ENCODE measurements around the gene SNRNP27. TPM values are rescaled to one million over a fixed set of nuclear protein-coding genes. Genes with fewer than 3 reads are reported as not detected.
A peak's percentile ranks its signal among the peaks of the same experiment; 100 is the strongest.

Gene SNRNP27
- total RNA-seq, 4 donors from 2014 or later = 30.6 to 46.9 (median 37.5) TPM

DNA sequence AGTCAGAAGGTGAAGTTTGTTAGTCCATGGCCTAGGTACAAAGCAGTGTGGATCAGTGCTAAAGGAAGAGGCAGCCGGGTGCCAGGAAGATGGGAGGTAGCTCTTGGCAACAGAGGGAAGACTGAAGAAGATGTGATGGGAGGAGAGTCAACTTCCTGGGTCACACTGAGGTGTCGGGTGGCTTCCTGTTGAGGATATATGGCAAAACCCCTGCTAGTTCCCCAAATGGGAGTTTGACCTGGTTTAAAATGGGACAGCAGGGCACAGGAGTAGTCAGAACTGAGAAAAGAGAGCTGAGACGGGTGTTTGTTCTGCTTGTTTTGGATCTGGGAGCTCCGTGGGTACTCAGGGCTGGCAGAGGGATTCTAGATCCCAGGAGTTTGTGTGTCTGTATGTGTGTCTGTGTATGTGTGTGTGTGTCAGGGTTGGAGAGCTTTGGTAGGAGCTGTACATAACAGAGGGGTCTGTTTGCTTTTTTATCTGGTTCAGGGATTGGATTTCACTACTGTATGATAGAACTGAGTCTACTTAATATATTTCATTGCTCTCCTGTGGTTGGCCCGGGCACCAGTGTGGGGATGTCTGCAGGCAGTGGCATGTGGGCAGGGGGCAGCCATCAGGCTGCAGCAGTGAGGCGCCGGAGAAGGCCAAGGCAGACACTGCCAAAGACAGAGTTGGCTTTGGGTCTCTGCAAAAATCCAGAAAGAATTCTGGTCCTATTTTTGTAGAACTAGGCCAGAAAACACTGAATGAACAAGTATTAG lies 38.3 kb downstream of the SNRNP27 start:
- H3K27me3 ChIP-seq = no peaks in the 10 kb centered on the region
- peaks cover 0 to 26% (median 10%) of the 10 kb centered on the region in 3 donors for H3K4me1 ChIP-seq
- no peak for DNase-seq
- whole genome bisulfite sequencing, 2 donors = 68 to 89% methylated on average over 4 to 7 of the region's 7 CpGs
- H3K9me3 ChIP-seq = no peaks in the 10 kb centered on the region
- no peak overlapping the region for H3K4me3 ChIP-seq
- H3K27ac ChIP-seq = peak overlapping the region in 2 of 4 donors; percentile 1 to 38
- TF ChIP-seq, protein P1, sequence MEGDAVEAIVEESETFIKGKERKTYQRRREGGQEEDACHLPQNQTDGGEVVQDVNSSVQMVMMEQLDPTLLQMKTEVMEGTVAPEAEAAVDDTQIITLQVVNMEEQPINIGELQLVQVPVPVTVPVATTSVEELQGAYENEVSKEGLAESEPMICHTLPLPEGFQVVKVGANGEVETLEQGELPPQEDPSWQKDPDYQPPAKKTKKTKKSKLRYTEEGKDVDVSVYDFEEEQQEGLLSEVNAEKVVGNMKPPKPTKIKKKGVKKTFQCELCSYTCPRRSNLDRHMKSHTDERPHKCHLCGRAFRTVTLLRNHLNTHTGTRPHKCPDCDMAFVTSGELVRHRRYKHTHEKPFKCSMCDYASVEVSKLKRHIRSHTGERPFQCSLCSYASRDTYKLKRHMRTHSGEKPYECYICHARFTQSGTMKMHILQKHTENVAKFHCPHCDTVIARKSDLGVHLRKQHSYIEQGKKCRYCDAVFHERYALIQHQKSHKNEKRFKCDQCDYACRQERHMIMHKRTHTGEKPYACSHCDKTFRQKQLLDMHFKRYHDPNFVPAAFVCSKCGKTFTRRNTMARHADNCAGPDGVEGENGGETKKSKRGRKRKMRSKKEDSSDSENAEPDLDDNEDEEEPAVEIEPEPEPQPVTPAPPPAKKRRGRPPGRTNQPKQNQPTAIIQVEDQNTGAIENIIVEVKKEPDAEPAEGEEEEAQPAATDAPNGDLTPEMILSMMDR (IDR thresholded peaks at IDR 0.05) = no peak
- no peak for TF ChIP-seq POLR2A (IDR thresholded peaks at IDR 0.05)
- intact Hi-C loops (cut with DNase I) = no loop called here
- H3K36me3 ChIP-seq = peaks cover 8 to 71% (median 9%) of the 10 kb centered on the region in 3 donors

- no peak for DNase-seq
- Histone ChIP-seq H3K4me1 (peaks cover 0 to 26% (median 10%) of the 10 kb centered on the region in 3 donors), H3K9me3 (no peaks in the 10 kb centered on the region), H3K27ac (peak overlapping the region in 1 of 4 donors; percentile 38), H3K4me3 (no peak overlapping the region), H3K27me3 (no peaks in the 10 kb centered on the region), H3K36me3 (peaks cover 8 to 71% (median 13%) of the 10 kb centered on the region in 3 donors)
- intact Hi-C loops (cut with DNase I) = no loop called here
- TF ChIP-seq, protein P1 (IDR thresholded peaks at IDR 0.05) = no peak
- no peak for TF ChIP-seq POLR2A (IDR thresholded peaks at IDR 0.05)
- 60 to 77% methylated on average over 1 of the region's 1 CpG for WGBS, 2 donors
Measured at GRCh38 chr2:69932596-69932922, 38.8 kb downstream of the SNRNP27 start.

GRCh38 chr2:69933254-69933828 lies 39.6 kb downstream of the SNRNP27 start:
- no peak for TF ChIP-seq POLR2A (IDR thresholded peaks at IDR 0.05)
- TF ChIP-seq, protein P1 (IDR thresholded peaks at IDR 0.05) = no peak
- H3K4me3 ChIP-seq = no peak overlapping the region
- DNase-seq = no peak
- intact Hi-C loops (cut with DNase I) = no loop called here
- H3K9me3 ChIP-seq = no peaks in the 10 kb centered on the region
- H3K27me3 ChIP-seq = no peaks in the 10 kb centered on the region
- H3K27ac ChIP-seq = peak overlapping the region; percentile 38 to 52 (median 45)
- peaks cover 0 to 26% (median 10%) of the 10 kb centered on the region in 3 donors for H3K4me1 ChIP-seq
- H3K36me3 ChIP-seq = peaks cover 16 to 73% (median 18%) of the 10 kb centered on the region in 3 donors

GRCh38 chr2:69933839-69934613 lies 40.3 kb downstream of the SNRNP27 start:
- Histone ChIP-seq H3K36me3 (peaks cover 18 to 73% (median 21%) of the 10 kb centered on the region in 3 donors), H3K4me3 (no peak overlapping the region), H3K27ac (peak overlapping the region; percentile 39 to 52 (median 52)), H3K9me3 (no peaks in the 10 kb centered on the region), H3K4me1 (peaks cover 0 to 26% (median 10%) of the 10 kb centered on the region in 3 donors), H3K27me3 (no peaks in the 10 kb centered on the region)
- DNase-seq = no peak
- no peak for TF ChIP-seq POLR2A (IDR thresholded peaks at IDR 0.05)
- TF ChIP-seq, protein P1 (IDR thresholded peaks at IDR 0.05) = no peak
- intact Hi-C loops (cut with DNase I) = no loop called here
- WGBS, 2 donors = 13 to 28% methylated on average over 4 of the region's 4 CpGs

GRCh38 chr2:69934614-69934908 lies 40.8 kb downstream of the SNRNP27 start:
- TF ChIP-seq, protein P1 (IDR thresholded peaks at IDR 0.05) = no peak
- no peak for TF ChIP-seq POLR2A (IDR thresholded peaks at IDR 0.05)
- intact Hi-C loops (cut with DNase I) = no loop called here
- Histone ChIP-seq H3K9me3 (no peaks in the 10 kb centered on the region), H3K27ac (peak overlapping the region in 2 of 4 donors; percentile 52), H3K4me1 (peaks cover 0 to 26% (median 10%) of the 10 kb centered on the region in 3 donors), H3K36me3 (peaks cover 18 to 73% (median 21%) of the 10 kb centered on the region in 3 donors), H3K27me3 (no peaks in the 10 kb centered on the region), H3K4me3 (no peak overlapping the region)
- DNase-seq = no peak
- 55 to 56% methylated on average over 1 of the region's 1 CpG for WGBS, 2 donors
